ENCODE results near the gene TMEM185B.

TMEM185B gene

DNA sequence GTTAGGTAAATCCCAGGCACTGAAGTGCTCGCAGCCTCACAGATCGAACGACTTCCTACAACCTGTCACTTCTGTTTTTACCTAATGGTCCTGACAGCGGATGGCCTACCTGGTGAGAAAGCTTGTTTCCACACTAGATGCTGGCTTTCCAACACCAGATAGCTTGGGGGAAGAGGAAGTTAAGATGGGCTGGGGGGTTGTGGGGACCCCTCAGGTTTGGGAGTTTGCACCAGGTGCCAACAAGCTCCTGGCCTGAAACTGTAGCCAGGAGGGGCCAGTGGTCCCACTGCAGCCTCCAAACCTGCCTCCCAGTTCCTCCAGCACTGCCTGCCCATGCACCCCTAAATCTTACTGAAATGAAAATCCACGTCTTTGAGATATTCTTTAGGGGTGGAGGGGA is 3.9 kb downstream of the TMEM185B start:
- no peak for TF ChIP-seq GATA3 (IDR thresholded peaks at IDR 0.05; ENCODE audit: low read depth, low read length)
- TF ChIP-seq GATA2 (IDR thresholded peaks at IDR 0.05; ENCODE audit: low read depth, low read length), result no peak

DNA sequence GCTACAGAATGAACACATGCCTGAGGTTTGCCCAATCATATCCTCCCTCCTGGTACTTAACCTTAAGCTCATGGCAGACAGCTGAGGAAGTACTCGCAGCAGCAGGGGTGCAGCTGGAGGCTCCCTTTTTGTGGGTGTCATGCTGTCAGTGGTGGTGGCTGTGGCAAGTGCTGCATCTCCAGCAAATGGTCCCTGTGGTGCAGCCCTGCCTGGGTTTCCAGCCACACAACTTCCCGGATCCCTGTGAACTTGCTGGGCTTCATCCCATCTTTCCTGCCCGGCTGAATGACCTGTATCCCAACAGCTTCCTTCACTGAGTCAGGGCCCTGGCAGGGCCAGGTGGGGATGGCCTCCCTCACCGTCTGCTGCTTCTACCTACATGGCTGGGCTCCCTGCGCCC is 5.0 kb downstream of the TMEM185B start:
- TF ChIP-seq GATA3 (IDR thresholded peaks at IDR 0.05; ENCODE audit: low read depth, low read length), result no peak
- TF ChIP-seq GATA2 (IDR thresholded peaks at IDR 0.05; ENCODE audit: low read depth, low read length), result no peak

GRCh38 chr2:120210270-120210693 is 12.9 kb downstream of the TMEM185B start:
- no peak for TF ChIP-seq GATA2 (IDR thresholded peaks at IDR 0.05; ENCODE audit: low read depth, low read length)
- TF ChIP-seq GATA3 (IDR thresholded peaks at IDR 0.05; ENCODE audit: low read depth, low read length), result no peak

DNA sequence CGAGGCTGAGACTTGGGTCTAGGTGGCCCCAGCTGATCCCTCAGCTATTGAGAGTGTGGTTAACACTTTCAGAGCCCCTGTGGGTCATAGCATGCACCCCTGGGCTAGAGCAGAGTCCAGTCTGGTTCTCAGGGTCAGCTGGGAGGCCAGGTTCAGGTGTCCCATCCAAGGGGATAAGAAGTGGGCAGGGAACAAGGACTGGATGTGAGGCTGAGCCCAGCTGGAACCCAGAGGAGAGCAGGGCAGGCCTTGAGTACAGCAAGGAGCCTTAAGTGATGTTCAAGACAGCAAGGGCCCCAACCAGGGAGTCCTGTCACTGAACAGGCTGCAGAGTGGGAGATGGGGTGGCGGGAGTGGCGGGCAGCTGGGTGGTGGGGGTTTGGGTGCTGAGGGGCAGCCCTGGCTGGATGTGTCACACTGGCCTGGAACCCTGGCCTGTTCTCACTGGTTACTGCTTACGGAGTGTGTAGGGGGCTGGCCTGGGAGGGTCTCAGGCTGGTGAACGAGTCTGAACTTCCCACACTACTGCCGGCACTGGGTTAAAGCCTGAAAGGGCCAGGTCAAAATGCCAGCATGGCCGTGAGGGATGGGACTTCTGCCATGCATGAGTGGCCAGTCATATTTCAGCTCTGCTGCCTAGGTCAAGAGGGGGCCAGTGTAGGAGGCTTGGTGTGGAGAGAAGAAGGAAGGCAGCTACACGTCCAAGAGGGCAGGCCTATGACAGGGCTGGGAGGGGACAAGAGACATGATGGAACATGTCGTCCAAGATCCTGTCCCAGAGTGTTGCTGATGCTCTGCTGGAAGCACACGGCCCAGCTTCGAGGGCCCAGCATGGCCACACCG is 13.6 kb downstream of the TMEM185B start:
- TF ChIP-seq GATA2 (IDR thresholded peaks at IDR 0.05; ENCODE audit: low read depth, low read length) (no peak), GATA3 (IDR thresholded peaks at IDR 0.05; ENCODE audit: low read depth, low read length) (no peak)

GRCh38 chr2:120208381-120209353 is 14.5 kb downstream of the TMEM185B start:
- no peak for TF ChIP-seq GATA2 (IDR thresholded peaks at IDR 0.05; ENCODE audit: low read depth, low read length)
- no peak for TF ChIP-seq GATA3 (IDR thresholded peaks at IDR 0.05; ENCODE audit: low read depth, low read length)

GRCh38 chr2:120206022-120206581 is 17.1 kb downstream of the TMEM185B start:
- TF ChIP-seq GATA2 (IDR thresholded peaks at IDR 0.05; ENCODE audit: low read depth, low read length) (no peak), GATA3 (IDR thresholded peaks at IDR 0.05; ENCODE audit: low read depth, low read length) (no peak)

- no peak for TF ChIP-seq GATA2 (IDR thresholded peaks at IDR 0.05; ENCODE audit: low read depth, low read length)
- no peak for TF ChIP-seq GATA3 (IDR thresholded peaks at IDR 0.05; ENCODE audit: low read depth, low read length)
Observed at GRCh38 chr2:120204945-120205670, 18.1 kb downstream of the TMEM185B start.

- no peak for TF ChIP-seq GATA3 (IDR thresholded peaks at IDR 0.05; ENCODE audit: low read depth, low read length)
- TF ChIP-seq GATA2 (IDR thresholded peaks at IDR 0.05; ENCODE audit: low read depth, low read length), result no peak
Observed at GRCh38 chr2:120204417-120204816, 18.8 kb downstream of the TMEM185B start.

GRCh38 chr2:120204022-120204405 is 19.2 kb downstream of the TMEM185B start:
- TF ChIP-seq GATA2 (IDR thresholded peaks at IDR 0.05; ENCODE audit: low read depth, low read length), result no peak
- TF ChIP-seq GATA3 (IDR thresholded peaks at IDR 0.05; ENCODE audit: low read depth, low read length), result no peak

GRCh38 chr2:120203251-120204021 is 19.8 kb downstream of the TMEM185B start:
- TF ChIP-seq GATA3 (IDR thresholded peaks at IDR 0.05; ENCODE audit: low read depth, low read length) (no peak), GATA2 (IDR thresholded peaks at IDR 0.05; ENCODE audit: low read depth, low read length) (no peak)

- TF ChIP-seq GATA3 (IDR thresholded peaks at IDR 0.05; ENCODE audit: low read depth, low read length), result no peak
- no peak for TF ChIP-seq GATA2 (IDR thresholded peaks at IDR 0.05; ENCODE audit: low read depth, low read length)
Observed at GRCh38 chr2:120195553-120195952, 27.6 kb downstream of the TMEM185B start.

- TF ChIP-seq GATA2 (IDR thresholded peaks at IDR 0.05; ENCODE audit: low read depth, low read length) (no peak), GATA3 (IDR thresholded peaks at IDR 0.05; ENCODE audit: low read depth, low read length) (no peak)
Observed at GRCh38 chr2:120192280-120192679, 30.9 kb downstream of the TMEM185B start.

- TF ChIP-seq GATA2 (IDR thresholded peaks at IDR 0.05; ENCODE audit: low read depth, low read length) (no peak), GATA3 (IDR thresholded peaks at IDR 0.05; ENCODE audit: low read depth, low read length) (no peak)
Observed at GRCh38 chr2:120189189-120189588, 34.0 kb downstream of the TMEM185B start.

All from SH-SY5Y (cell line).